GM12875 (cell line): ENCODE data around the gene SETBP1.

Experiments used
- H3K4me3 ChIP-seq: one replicate; pipeline ENCODE4 v1.5.1; 2011; ENCODE audit warnings: low read depth, low read length, control low read depth
- TF ChIP-seq, protein P1 (sequence below): IDR thresholded peaks from 2 replicates; pipeline ENCODE4 v1.5.1; 2011; ENCODE audit warnings: low read depth, mild to moderate bottlenecking, control low read depth, inconsistent platforms, low read length, moderate library complexity, borderline replicate concordance; ENCODE audit not compliant: insufficient read depth

The SETBP1 gene

DNA sequence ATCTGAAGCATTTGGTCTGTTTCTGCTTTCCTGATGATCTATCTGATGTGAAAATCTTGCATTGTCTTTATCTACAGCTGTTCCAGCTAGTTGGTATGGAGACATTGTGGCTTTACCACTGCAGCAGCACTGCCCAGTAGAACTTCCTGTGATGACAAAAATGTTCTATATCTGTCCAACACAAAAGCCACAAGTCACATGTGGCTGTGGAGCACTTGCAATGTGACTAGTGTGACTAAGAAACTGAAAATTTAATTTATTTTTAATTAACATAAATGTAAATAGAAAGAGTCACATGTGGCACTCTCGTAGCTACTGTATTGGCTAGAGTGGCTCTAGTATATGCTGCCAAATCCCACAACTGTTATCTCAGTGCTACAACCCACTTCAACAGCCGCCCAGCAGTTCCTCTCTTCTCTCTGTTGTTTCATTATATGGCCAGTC lies 425.7 kb downstream of the SETBP1 start:
- TF ChIP-seq, protein P1, sequence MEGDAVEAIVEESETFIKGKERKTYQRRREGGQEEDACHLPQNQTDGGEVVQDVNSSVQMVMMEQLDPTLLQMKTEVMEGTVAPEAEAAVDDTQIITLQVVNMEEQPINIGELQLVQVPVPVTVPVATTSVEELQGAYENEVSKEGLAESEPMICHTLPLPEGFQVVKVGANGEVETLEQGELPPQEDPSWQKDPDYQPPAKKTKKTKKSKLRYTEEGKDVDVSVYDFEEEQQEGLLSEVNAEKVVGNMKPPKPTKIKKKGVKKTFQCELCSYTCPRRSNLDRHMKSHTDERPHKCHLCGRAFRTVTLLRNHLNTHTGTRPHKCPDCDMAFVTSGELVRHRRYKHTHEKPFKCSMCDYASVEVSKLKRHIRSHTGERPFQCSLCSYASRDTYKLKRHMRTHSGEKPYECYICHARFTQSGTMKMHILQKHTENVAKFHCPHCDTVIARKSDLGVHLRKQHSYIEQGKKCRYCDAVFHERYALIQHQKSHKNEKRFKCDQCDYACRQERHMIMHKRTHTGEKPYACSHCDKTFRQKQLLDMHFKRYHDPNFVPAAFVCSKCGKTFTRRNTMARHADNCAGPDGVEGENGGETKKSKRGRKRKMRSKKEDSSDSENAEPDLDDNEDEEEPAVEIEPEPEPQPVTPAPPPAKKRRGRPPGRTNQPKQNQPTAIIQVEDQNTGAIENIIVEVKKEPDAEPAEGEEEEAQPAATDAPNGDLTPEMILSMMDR: no peak

GRCh38 chr18:45107425-45107824 lies 426.7 kb downstream of the SETBP1 start:
- TF ChIP-seq, protein P1: no peak
- no peak overlapping the region for H3K4me3 ChIP-seq

More for the DNA sequence above, 425.7 kb downstream of the SETBP1 start:
- H3K4me3 ChIP-seq: no peak overlapping the region

DNA sequence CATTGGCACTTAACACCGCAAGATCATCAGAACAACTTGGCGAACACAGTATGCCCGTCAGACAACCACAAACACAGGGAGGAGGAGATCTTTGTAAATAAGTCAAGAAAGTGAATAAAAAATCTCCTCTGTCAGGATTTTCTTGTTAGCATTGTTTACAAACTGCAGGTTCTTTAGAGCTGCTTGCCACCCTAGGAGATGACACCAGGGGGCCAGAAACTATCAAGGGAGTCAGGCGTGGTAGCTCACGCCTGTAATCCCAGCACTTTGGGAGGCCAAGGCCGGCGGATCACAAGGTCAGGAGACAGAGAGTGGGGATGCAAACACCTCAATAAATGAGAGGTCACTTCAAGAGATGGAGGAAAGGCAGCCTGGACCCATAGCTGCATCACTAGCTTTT lies 428.1 kb downstream of the SETBP1 start:
- TF ChIP-seq, protein P1: no peak
- H3K4me3 ChIP-seq: no peak overlapping the region

DNA sequence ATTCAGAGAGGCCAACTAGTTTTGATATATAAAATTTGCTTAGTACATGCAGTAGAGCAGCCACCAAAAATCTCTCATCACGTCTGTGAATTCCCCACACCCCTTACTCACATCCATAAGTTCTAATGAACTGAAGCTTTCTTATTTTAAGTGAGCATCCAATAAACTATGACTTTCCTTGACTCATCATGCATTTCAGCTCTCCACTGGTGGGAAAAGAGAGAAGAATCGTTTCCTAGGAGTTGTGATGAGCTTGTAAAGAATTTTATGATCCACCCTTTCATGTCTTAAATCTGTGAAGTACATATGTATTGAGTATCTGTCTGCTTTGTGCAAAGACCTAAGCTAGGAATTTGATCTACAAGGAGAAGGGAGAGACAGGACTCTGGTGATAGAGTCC lies 428.6 kb downstream of the SETBP1 start:
- H3K4me3 ChIP-seq: no peak overlapping the region
- TF ChIP-seq, protein P1: no peak

DNA sequence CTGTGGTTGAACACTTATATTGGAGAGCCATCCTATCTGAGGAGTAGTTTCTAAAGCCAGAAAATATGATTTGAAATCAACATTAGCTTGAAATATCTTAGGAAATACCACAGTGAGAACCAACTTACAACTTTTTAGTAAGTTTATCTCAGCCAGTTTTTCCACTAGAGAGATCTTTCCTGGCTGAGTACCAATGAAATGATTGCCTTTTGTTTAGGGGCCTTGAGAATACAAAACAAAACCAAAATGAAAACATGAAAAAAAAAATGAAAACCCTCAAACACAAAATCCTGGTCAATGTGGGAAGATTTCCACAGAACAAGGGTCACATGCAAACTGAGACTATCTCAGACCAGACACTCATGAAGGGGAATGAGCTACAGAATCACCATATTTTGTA lies 429.0 kb downstream of the SETBP1 start:
- TF ChIP-seq, protein P1: no peak
- H3K4me3 ChIP-seq: no peak overlapping the region

DNA sequence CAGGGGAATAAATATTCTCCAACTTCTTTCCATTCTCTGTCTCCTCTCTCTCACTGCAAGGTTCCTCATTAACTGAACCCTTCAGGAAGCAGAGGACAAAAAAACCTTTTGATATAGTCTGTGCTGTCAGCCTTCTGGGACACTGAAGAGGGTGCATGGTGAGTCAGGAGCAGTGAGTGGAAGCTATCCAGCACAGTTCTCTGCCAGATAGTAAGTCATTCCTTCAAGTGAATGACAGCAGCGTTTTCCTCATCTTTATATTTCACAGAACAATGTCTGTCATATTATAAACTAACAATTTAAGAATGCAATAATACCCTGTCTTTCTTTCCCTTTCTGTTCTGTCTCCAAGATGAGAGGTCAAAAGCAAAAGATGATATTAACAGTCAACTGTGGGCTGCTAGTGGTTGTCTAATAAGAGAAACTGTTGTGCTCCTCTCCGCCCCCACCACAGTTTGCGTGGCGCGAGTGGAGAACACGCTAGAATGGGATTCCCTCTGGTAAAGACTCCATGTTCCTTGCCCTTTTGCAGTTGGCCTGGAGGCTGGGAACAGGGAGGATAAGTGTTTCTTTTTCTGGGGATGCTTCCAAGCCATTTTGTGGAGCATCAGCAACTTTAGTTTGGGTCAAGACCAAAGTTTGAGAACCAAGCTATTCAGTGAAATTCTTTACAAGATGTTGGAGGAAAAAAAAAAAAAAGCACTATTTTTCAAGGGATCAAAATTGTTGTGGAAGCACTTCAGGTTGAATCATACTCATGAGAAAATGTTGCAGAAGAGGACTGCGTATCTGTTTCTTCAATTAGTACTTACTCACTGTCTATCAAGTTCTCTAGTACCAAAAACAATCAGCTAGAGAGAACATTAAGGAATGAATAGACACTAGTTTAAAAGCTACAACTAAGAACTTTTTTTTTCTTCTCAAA lies 430.2 kb downstream of the SETBP1 start:
- TF ChIP-seq, protein P1: no peak
- H3K4me3 ChIP-seq: no peak overlapping the region

- H3K4me3 ChIP-seq: no peak overlapping the region
- TF ChIP-seq, protein P1: no peak
Observed at GRCh38 chr18:45111502-45111848, 430.8 kb downstream of the SETBP1 start.
